ENCODE measurements around the gene TAF10. TPM values are rescaled to one million over a fixed set of nuclear protein-coding genes. Genes with fewer than 3 reads are reported as not detected.
A peak's percentile ranks its signal among the peaks of the same experiment; 100 is the strongest.

Gene TAF10
- total and polyA plus RNA-seq, 3 experiments from 2014 or later, result 173 to 336 (median 175) TPM

GRCh38 chr11:6579681-6580080 is 32.3 kb downstream of the TAF10 start:
- Mint-ChIP-seq H3K4me3 (no peak overlapping the region), H3K4me1 (no peaks in the 10 kb centered on the region), H3K36me3 (peaks cover 10 to 36% (median 32%) of the 10 kb centered on the region in 3 donors), H3K27ac (no peak overlapping the region), H3K27me3 (no peaks in the 10 kb centered on the region), H3K9me3 (peaks cover 19 to 30% (median 24%) of the 10 kb centered on the region in 5 donors)
- no peaks in the 10 kb centered on the region for H3K36me3 ChIP-seq (ENCODE audit: insufficient read depth, low read length)
- no peak overlapping the region for H3K4me3 ChIP-seq (ENCODE audit: low read length)
- no peak overlapping the region for H3K27ac ChIP-seq (ENCODE audit: low read depth, low read length)
- H3K9me3 ChIP-seq (ENCODE audit: low read length), result peaks cover 6% of the 10 kb centered on the region
- H3K4me1 ChIP-seq (ENCODE audit: insufficient read depth, low read length), result no peaks in the 10 kb centered on the region
- CTCF ChIA-PET, result interaction anchor here (0.9 kb wide), 1 partner anchor 10 kb away, joined by 5 read pairs; no protein-coding TSS in a partner anchor
- no peak for DNase-seq
- no peaks in the 10 kb centered on the region for H3K27me3 ChIP-seq (ENCODE audit: insufficient read depth, low read length, poor library complexity, severe bottlenecking)
- POLR2A ChIA-PET, result no interaction called here

- Mint-ChIP-seq H3K4me3 (no peak overlapping the region), H3K27me3 (no peaks in the 10 kb centered on the region), H3K36me3 (peaks cover 3 to 20% (median 18%) of the 10 kb centered on the region in 3 donors), H3K27ac (peak overlapping the region in 1 of 8 donors; percentile 48), H3K9me3 (peaks cover 7 to 15% (median 9%) of the 10 kb centered on the region in 5 donors), H3K4me1 (no peaks in the 10 kb centered on the region)
- no peaks in the 10 kb centered on the region for H3K27me3 ChIP-seq (ENCODE audit: insufficient read depth, low read length, poor library complexity, severe bottlenecking)
- CTCF ChIA-PET, result interaction anchor here (1.4 to 1.5 kb wide), 2 partner anchors 9 to 26 kb away, joined by 3 read pairs; partner anchors contain the start of gene ILK
- H3K36me3 ChIP-seq (ENCODE audit: insufficient read depth, low read length), result no peaks in the 10 kb centered on the region
- DNase-seq, result no peak
- POLR2A ChIA-PET, result no interaction called here
- no peaks in the 10 kb centered on the region for H3K9me3 ChIP-seq (ENCODE audit: low read length)
- H3K4me3 ChIP-seq (ENCODE audit: low read length), result no peak overlapping the region
- H3K27ac ChIP-seq (ENCODE audit: low read depth, low read length), result no peak overlapping the region
- no peaks in the 10 kb centered on the region for H3K4me1 ChIP-seq (ENCODE audit: insufficient read depth, low read length)
Observed at GRCh38 chr11:6578134-6578533, 33.9 kb downstream of the TAF10 start.

- H3K4me1 Mint-ChIP-seq, result peaks cover 0 to 4% (median 0%) of the 10 kb centered on the region in 3 donors
- Histone ChIP-seq H3K4me1 (ENCODE audit: insufficient read depth, low read length) (no peaks in the 10 kb centered on the region), H3K4me3 (ENCODE audit: low read length) (no peak overlapping the region), H3K27me3 (ENCODE audit: insufficient read depth, low read length, poor library complexity, severe bottlenecking) (no peaks in the 10 kb centered on the region), H3K36me3 (ENCODE audit: insufficient read depth, low read length) (no peaks in the 10 kb centered on the region), H3K27ac (ENCODE audit: low read depth, low read length) (no peak overlapping the region), H3K9me3 (ENCODE audit: low read length) (no peaks in the 10 kb centered on the region)
- no peak overlapping the region for H3K4me3 Mint-ChIP-seq
- H3K27me3 Mint-ChIP-seq, result no peaks in the 10 kb centered on the region
- peaks cover 0 to 4% (median 2%) of the 10 kb centered on the region in 5 donors for H3K9me3 Mint-ChIP-seq
- H3K36me3 Mint-ChIP-seq, result peaks cover 2 to 16% (median 8%) of the 10 kb centered on the region in 3 donors
- ChIA-PET POLR2A (no interaction called here), CTCF (no interaction called here)
- DNase-seq, result no peak
- H3K27ac Mint-ChIP-seq, result peak overlapping the region in 3 of 8 donors; percentile 2 to 74 (median 3)
Observed at GRCh38 chr11:6576471-6577373, 35.3 kb downstream of the TAF10 start.

- ChIA-PET CTCF (no interaction called here), POLR2A (no interaction called here)
- no peaks in the 10 kb centered on the region for H3K27me3 ChIP-seq (ENCODE audit: insufficient read depth, low read length, poor library complexity, severe bottlenecking)
- Mint-ChIP-seq H3K27me3 (no peaks in the 10 kb centered on the region), H3K9me3 (no peaks in the 10 kb centered on the region), H3K27ac (peak overlapping the region in 1 of 8 donors; percentile 5), H3K4me1 (peaks cover 0 to 4% (median 0%) of the 10 kb centered on the region in 3 donors), H3K4me3 (no peak overlapping the region), H3K36me3 (peaks cover 0 to 10% (median 2%) of the 10 kb centered on the region in 3 donors)
- H3K27ac ChIP-seq (ENCODE audit: low read depth, low read length), result no peak overlapping the region
- no peaks in the 10 kb centered on the region for H3K4me1 ChIP-seq (ENCODE audit: insufficient read depth, low read length)
- no peaks in the 10 kb centered on the region for H3K9me3 ChIP-seq (ENCODE audit: low read length)
- no peak overlapping the region for H3K4me3 ChIP-seq (ENCODE audit: low read length)
- DNase-seq, result no peak
- no peaks in the 10 kb centered on the region for H3K36me3 ChIP-seq (ENCODE audit: insufficient read depth, low read length)
Observed at GRCh38 chr11:6574816-6575715, 37.0 kb downstream of the TAF10 start.

- Histone ChIP-seq H3K27ac (ENCODE audit: low read depth, low read length) (no peak overlapping the region), H3K36me3 (ENCODE audit: insufficient read depth, low read length) (no peaks in the 10 kb centered on the region), H3K4me3 (ENCODE audit: low read length) (no peak overlapping the region), H3K4me1 (ENCODE audit: insufficient read depth, low read length) (no peaks in the 10 kb centered on the region), H3K9me3 (ENCODE audit: low read length) (no peaks in the 10 kb centered on the region), H3K27me3 (ENCODE audit: insufficient read depth, low read length, poor library complexity, severe bottlenecking) (no peaks in the 10 kb centered on the region)
- ChIA-PET POLR2A (interaction anchor here (0.5 kb wide), 1 partner anchor 180 kb away, joined by 4 read pairs; no protein-coding TSS in a partner anchor), CTCF (no interaction called here)
- DNase-seq, result no peak
- Mint-ChIP-seq H3K4me3 (no peak overlapping the region), H3K27ac (no peak overlapping the region), H3K4me1 (peaks cover 0 to 4% (median 0%) of the 10 kb centered on the region in 3 donors), H3K9me3 (no peaks in the 10 kb centered on the region), H3K27me3 (no peaks in the 10 kb centered on the region), H3K36me3 (peaks cover 0 to 10% (median 4%) of the 10 kb centered on the region in 3 donors)
Observed at GRCh38 chr11:6572215-6572614, 39.8 kb downstream of the TAF10 start.

GRCh38 chr11:6571434-6572008 is 40.5 kb downstream of the TAF10 start:
- no peak overlapping the region for H3K27ac ChIP-seq (ENCODE audit: low read depth, low read length)

GRCh38 chr11:6570691-6571427 is 41.2 kb downstream of the TAF10 start:
- peaks cover 0 to 15% (median 4%) of the 10 kb centered on the region in 3 donors for H3K36me3 Mint-ChIP-seq
- Histone ChIP-seq H3K4me3 (ENCODE audit: low read length) (no peak overlapping the region), H3K4me1 (ENCODE audit: insufficient read depth, low read length) (no peaks in the 10 kb centered on the region), H3K9me3 (ENCODE audit: low read length) (no peaks in the 10 kb centered on the region), H3K27me3 (ENCODE audit: insufficient read depth, low read length, poor library complexity, severe bottlenecking) (no peaks in the 10 kb centered on the region), H3K36me3 (ENCODE audit: insufficient read depth, low read length) (no peaks in the 10 kb centered on the region), H3K27ac (ENCODE audit: low read depth, low read length) (no peak overlapping the region)
- no peaks in the 10 kb centered on the region for H3K27me3 Mint-ChIP-seq
- no peak overlapping the region for H3K27ac Mint-ChIP-seq
- no peak overlapping the region for H3K4me3 Mint-ChIP-seq
- no peaks in the 10 kb centered on the region for H3K9me3 Mint-ChIP-seq
- ChIA-PET CTCF (interaction anchor here (0.7 kb wide), 1 partner anchor 167 kb away, joined by 3 read pairs; no protein-coding TSS in a partner anchor), POLR2A (no interaction called here)
- DNase-seq, result no peak
- peaks cover 0 to 4% (median 0%) of the 10 kb centered on the region in 3 donors for H3K4me1 Mint-ChIP-seq

More at GRCh38 chr11:6571434-6572008, 40.5 kb downstream of the TAF10 start:
- no peak for DNase-seq
- Mint-ChIP-seq H3K27me3 (no peaks in the 10 kb centered on the region), H3K36me3 (peaks cover 0 to 13% (median 4%) of the 10 kb centered on the region in 3 donors), H3K4me1 (peaks cover 0 to 4% (median 0%) of the 10 kb centered on the region in 3 donors), H3K27ac (peak overlapping the region in 1 of 8 donors; percentile 49), H3K9me3 (no peaks in the 10 kb centered on the region), H3K4me3 (no peak overlapping the region)
- ChIA-PET POLR2A (no interaction called here), CTCF (interaction anchor here (0.7 kb wide), 1 partner anchor 166 kb away, joined by 3 read pairs; no protein-coding TSS in a partner anchor)
- H3K9me3 ChIP-seq (ENCODE audit: low read length), result no peaks in the 10 kb centered on the region
- no peak overlapping the region for H3K4me3 ChIP-seq (ENCODE audit: low read length)
- no peaks in the 10 kb centered on the region for H3K4me1 ChIP-seq (ENCODE audit: insufficient read depth, low read length)
- no peaks in the 10 kb centered on the region for H3K36me3 ChIP-seq (ENCODE audit: insufficient read depth, low read length)
- H3K27me3 ChIP-seq (ENCODE audit: insufficient read depth, low read length, poor library complexity, severe bottlenecking), result no peaks in the 10 kb centered on the region

All from CD8-positive, alpha-beta memory T cell (primary cell).